ENCODE results near the gene SLC35F2.
"Not testable (repeated sequence)": the region's sequence is repeated elsewhere in the genome, so short reads cannot be mapped to it uniquely, and the experiment has no call there.

SLC35F2 gene

DNA sequence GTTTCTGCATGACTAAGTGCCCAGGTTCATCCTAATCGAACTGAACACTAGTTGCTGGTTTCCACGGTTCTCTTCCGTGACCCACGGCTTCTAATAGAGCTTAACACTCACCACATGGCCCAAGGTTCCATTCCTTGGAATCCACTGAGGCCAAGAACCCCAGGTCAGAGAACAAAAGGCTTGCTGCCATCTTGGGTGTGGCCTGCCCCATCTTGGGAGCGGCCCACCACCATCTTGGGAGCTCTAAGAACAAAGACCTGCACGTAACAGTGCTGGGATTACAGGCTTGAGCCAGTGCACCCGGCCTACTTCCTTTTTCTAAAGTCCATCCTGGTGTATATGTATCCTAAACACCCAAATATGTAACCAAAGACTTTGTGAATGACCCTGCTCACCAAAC lies 68.8 kb downstream of the SLC35F2 start:
- no peak for DNase-seq (ENCODE audit: low read depth, low spot score)

DNA sequence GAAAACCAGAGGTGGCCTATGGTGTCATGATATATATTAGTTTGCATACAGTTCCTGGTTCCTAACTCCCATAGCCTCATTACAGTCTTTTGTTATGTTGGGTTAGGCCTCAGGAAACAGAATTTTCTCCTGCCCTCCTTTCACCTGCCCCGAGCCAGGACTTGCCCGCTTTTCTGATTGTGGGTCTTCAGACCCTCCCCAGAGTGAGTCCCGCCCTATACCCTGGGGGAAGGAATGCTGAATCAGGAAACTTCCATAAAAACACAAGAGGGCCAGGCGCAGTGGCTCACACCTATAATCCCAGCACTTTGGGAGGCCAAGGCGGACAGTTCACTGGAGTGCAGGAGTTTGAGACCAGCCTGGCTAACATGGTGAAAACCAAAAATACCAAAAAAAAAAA lies 70.9 kb downstream of the SLC35F2 start:
- DNase-seq (ENCODE audit: low read depth, low spot score): no peak

DNA sequence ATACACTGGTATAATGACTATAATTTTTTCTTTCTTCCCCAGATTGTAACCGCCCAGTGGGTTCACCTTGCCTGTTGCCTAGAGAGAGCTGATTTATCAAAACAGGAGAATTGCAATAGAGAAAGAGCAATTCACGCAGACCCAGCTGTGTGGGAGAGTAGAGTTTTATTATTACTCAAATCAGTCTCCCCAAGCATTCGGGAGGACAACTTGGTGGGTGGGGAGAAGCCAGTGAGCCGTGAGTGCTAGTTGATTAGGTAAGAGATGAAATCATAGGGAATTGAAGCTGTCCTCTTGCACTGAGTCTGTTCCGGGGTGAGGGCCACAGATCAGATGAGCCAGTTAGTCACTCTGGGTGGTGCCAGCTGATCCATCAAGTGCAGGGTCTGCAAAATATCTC lies 73.2 kb downstream of the SLC35F2 start:
- DNase-seq (ENCODE audit: low read depth, low spot score): no peak

DNA sequence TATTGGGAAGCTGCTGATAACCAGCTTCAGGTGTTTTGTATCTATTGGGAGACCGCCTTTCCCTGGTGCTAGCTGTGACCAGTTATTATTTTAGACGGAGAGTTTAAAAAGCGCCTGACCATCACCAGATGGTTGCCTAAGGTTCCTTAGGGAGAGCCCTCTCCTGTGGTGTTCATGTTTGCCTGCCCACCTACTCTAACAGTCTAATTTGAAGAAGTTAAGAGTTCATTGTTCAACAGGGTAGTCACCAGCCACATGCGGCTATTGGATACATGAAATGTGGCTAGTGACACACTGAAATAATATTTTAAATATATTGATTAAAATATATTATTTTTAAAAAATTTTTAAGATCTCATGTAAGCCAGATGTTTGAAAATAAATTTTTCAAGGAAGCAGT lies 75.5 kb downstream of the SLC35F2 start:
- no peak for DNase-seq (ENCODE audit: low read depth, low spot score)

DNA sequence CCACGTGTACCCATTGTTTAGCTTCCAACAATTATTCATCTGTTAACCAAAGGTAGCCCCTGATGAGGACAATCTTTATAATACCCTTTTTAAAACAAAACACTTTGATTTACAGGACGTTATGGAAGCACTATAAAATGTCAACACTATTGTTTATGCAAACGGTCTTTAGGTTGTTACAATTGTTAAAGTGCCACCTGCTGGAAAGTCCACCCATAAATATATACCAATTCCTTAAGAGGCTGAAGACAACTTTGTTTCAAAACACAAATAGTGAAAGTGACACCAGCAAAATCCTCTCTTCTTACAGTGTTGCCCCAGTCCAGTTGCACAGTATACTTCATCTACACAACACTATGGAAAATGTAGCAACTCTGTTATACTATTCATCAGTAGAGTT lies 77.8 kb downstream of the SLC35F2 start:
- DNase-seq (ENCODE audit: low read depth, low spot score): no peak

DNA sequence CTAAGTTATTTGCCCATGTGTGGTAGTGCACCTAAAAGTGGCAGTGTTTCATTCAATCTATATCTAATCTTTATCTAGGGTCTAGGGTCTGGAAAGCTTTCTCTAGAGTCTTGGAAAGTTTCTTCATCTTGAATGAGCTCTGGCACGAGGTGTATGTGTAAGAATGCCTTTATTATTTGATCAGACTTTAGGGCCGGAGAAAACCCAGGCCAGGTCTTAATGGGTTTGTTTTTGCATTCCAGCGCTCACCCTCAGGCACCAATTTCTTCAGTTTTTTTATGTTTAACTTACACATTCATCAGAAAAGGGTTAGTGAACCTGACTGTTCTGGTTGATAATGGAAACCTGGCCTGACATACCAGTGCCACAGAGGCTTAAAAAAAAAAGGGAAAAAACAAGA lies 78.5 kb downstream of the SLC35F2 start:
- no peak for DNase-seq (ENCODE audit: low read depth, low spot score)

DNA sequence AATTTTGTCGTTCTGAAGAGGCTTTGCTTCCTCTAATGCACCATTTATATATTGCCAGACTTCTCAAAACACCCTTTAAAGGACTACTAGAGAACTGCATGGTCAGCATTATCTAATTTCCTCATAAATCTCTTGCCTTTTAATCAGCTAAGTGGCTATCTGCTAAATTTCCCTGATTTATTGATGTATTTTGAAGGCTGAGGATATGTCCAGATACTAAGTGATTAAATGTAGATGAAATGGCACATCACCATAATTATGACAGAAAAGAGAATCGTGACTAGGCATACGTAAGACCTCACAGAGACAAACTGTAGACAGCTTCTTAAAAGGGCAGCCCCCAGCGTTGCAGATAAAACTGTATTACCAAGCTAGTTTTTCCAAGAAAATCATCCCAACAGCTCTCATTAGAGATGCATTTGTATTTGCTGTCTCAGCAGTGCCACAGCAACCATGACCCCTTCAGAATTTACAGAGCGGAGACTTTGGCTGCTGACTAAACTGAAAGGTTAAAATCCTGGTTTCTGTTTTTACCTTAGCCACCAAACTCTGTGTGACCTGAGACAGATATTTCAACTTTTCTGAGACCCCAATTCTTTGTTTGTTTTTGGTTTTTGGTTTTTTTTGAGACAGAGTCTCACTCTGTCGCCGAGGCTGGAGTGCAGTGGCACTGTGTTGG lies 79.6 kb downstream of the SLC35F2 start:
- DNase-seq (ENCODE audit: low read depth, low spot score): no peak

DNA sequence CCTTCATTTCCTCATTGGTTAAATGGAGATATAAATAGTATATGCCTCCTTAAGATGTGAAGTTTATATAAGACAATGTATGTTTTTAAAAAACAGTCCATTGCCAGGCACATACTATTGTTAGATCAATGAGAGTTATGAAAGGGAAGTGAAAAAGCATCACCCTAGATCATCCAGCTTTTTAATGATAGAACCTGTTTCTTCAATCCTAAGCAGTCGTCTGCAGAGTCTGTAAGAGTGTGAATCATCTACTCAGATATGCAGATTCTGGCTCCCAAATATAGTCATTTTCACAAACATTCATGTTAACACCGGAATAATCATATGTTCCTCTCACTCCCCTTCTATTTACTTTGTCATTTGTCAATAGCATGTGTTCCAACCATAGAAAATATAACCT lies 81.5 kb downstream of the SLC35F2 start:
- DNase-seq (ENCODE audit: low read depth, low spot score): no peak

- no peak for DNase-seq (ENCODE audit: low read depth, low spot score)
Measured at GRCh38 chr11:107776062-107776461, 82.5 kb downstream of the SLC35F2 start.

GRCh38 chr11:107770551-107770951 lies 88.0 kb downstream of the SLC35F2 start:
- DNase-seq (ENCODE audit: low read depth, low spot score): no peak

GRCh38 chr11:107769189-107769588 lies 89.4 kb downstream of the SLC35F2 start:
- DNase-seq (ENCODE audit: low read depth, low spot score): no peak

- not testable (repeated sequence) for DNase-seq (ENCODE audit: low read depth, low spot score)
Measured at GRCh38 chr11:107758719-107759355, 99.8 kb downstream of the SLC35F2 start.

- DNase-seq (ENCODE audit: low read depth, low spot score): no peak
Measured at GRCh38 chr11:107757661-107758060, 100.9 kb downstream of the SLC35F2 start.

GRCh38 chr11:107756553-107756952 lies 102.0 kb downstream of the SLC35F2 start:
- no peak for DNase-seq (ENCODE audit: low read depth, low spot score)

GRCh38 chr11:107752949-107753822 lies 105.4 kb downstream of the SLC35F2 start:
- DNase-seq (ENCODE audit: low read depth, low spot score): no peak

DNA sequence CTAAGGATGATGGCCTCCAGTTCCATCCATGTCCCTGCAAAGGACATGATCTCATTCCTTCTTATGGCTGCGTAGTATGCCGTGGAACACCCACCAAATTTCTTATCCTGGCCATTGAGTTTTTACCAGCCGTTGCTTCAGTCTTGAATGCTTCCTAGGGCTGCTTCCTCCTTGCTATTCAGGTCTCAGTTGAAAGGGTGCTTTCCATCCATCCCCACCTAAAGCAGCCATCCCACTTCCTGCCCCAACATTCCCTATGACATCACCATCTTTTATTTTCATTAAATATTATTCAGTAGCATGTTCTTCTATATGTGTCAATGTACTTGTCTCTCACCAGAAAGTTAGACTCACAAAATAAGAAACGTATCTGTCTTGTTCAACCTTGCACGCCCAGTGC lies 106.1 kb downstream of the SLC35F2 start:
- DNase-seq (ENCODE audit: low read depth, low spot score): no peak

GRCh38 chr11:107751082-107751481 lies 107.5 kb downstream of the SLC35F2 start:
- DNase-seq (ENCODE audit: low read depth, low spot score): no peak

DNA sequence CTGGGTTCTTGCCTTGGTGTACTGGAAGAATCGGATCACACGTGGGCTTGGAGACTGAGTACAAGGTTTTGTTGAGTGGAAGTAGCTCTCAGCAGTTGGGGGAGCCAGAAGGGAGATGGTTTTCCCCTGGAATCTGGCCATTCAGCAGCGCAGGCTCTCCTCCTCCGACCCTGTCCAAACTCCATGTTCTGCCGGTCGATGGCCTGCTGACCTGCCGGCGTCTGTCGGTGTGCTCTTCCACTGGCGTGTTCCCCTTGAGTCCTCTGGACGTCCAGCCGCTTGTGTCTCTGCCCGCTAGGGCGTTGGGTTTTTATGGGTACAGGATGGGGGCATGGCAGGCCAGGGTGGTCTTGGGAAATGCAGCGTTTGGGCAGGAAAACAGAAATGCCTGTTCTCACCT lies 108.3 kb downstream of the SLC35F2 start:
- no peak for DNase-seq (ENCODE audit: low read depth, low spot score)

- DNase-seq (ENCODE audit: low read depth, low spot score): no peak
Measured at GRCh38 chr11:107747622-107748021, 111.0 kb downstream of the SLC35F2 start.

GRCh38 chr11:107744736-107745135 lies 113.9 kb downstream of the SLC35F2 start:
- no peak for DNase-seq (ENCODE audit: low read depth, low spot score)

GRCh38 chr11:107743191-107743590 lies 115.4 kb downstream of the SLC35F2 start:
- no peak for DNase-seq (ENCODE audit: low read depth, low spot score)

DNA sequence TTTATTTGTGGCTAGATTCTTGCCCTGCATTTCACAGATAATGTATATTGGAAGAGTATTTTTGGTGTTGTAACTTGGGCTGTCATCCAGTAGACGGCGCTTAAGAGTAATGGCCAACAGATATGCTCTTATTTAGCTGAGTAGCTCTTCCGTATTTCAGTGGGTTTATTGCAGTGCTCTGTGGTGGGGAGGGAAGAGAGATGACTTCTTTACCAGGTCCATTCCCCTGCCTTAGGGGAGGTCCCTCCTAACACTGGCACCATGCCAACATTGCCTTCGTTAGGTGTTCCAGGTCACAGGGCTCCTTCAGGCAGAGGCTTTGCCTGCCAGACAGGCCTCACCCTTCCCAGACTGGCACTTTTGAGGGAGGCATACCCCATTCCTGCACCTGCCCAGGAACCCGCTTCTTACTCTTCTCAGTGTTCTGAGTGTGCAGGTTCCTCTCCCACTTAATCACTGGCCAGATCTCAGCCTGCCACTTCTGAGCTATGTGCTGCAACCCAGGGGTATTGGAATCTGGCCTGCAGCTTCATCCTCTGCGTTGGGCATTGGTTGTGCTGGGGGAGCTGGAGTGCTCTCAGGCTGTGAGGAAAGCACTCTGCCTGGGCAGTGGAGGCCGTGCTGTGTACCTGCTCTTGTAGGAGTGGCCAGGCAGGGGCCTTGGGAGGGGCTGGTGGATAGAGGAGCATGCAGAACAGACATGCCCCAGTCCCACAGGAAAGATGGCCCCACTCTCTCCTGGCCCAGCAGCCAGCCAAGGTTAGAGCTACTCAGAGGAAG lies 117.4 kb downstream of the SLC35F2 start:
- DNase-seq (ENCODE audit: low read depth, low spot score): peak; percentile 23

All from iPS DF 19.7 (cell line).